Transverse colon (tissue), 3 donors: ENCODE results near the gene CASK.

ENCODE experiments used
- POLR2A ChIP-seq: fragments of 450-650 bp; IDR thresholded peaks from one replicate; pipeline ENCODE4 v1.6.1; 2016; ENCODE audit warnings: antibody characterized with exemption, mild to moderate bottlenecking, moderate library complexity
- POLR2AphosphoS5 ChIP-seq, 3 donors: sonication (generic); formaldehyde crosslinking; IDR thresholded peaks; one replicate each; pipeline ENCODE4 v1.6.1; 2016; ENCODE audit warnings: antibody characterized with exemption in 3 of 3

DNA sequence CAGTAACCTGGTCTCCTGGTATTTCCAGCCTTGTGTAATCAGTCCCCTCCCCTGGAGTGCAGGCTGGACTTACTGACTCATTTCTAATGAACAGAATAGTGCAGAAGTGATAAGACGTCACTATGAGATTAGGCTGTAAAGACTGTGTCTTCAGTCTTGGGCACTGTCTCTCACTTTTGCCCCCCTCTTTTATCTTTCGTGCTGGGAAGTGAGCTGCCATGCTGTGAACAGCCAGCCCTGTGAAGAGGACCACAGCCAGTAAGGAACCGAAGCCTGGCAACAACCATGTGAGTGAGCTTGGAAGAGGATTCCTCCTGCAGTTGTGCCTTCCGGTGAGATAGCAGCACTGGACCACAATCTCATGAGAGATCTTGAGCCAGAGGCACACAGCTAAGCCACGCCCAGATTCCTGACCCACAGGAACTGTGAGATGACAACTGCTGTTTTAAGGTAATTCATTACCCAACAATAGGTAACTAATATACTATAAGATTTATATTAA, 302.1 kb downstream of the CASK start:
- TF ChIP-seq POLR2AphosphoS5 (IDR thresholded peaks at IDR 0.05) (no peak), POLR2A (no peak)
